Ureter (tissue), 1 donor: ENCODE results near the gene ATG101. TPM values are rescaled to one million over a fixed set of nuclear protein-coding genes. Genes with fewer than 3 reads are reported as not detected.
"Not testable (repeated sequence)": the region's sequence is repeated elsewhere in the genome, so short reads cannot be mapped to it uniquely, and the experiment has no call there.

Experiments used
- DNase-seq: peaks from one replicate; pipeline ENCODE4 v3.0.0-alpha.2; 2020; ENCODE audit warnings: low spot score
- total RNA-seq: library from RNA; stranded (reverse); gene quantifications from one replicate; pipeline ENCODE4 v1.2.4, GENCODE V29; 2023
- donor health status: DM: yes; HTN: yes; CAD: no.

Gene ATG101
- total RNA-seq, 1 donor from 2014 or later = 27.2 TPM

DNA sequence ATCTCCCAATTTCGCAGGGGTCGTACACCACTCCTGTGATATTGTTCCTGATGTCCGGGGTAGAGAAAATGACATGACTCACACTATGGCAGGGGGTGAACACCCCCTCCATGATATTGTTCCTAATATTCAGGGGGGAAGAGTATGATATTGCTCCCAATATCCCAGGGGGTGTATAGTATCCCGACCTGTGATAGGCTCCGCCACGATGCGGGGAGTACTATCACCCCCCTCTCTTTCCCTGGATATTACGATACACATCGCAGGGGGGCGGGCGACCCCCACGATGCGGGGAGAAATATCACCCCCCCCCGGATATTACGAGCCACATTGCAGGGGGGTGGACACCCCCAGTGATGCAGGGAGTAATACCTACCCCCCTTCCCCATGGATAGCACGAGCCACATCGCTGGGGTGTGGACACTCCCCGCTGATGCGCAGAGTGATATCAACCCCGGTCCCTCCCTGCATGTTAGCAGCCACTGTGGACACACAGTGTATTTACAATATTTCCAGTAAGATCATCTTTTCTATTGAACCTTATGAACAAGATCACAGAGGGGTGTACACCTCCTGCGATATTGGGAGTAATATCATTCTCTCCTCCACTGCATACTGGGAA, 27.4 kb downstream of the ATG101 start:
- no peak for DNase-seq

DNA sequence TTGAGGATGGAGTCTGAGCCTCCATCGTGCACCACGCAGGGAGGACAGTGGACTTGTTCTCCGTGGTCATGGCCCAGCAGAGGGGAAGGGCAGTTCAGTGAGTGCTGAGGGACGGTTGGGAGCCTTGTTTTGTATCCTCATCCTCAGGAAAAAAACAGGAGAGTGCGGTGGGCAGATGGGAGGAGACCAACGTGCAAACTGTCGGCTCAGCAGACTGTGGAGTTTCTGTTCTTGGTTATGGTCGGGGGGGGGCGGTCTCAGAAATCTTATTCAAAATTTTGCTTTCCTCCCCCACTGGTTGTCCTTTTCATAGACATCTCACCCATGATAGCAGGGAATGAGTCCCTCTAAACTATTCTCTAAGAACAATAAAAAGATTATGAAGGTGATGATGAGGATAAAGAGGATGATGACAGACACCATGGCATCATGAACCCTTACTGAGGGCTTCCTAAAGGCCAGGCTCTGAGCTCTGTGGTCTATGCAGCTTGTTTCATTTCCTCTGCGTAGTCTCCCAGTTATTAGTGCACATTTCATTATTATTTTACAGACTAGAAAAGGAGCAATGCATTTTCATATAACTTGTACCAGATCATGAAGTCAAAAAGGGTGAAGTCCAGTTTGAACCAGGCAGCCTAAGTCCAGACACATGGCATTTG, 34.8 kb downstream of the ATG101 start:
- not testable (repeated sequence) for DNase-seq

- peak; percentile 75 for DNase-seq
Measured at GRCh38 chr12:52116222-52117125, 46.7 kb downstream of the ATG101 start.

DNA sequence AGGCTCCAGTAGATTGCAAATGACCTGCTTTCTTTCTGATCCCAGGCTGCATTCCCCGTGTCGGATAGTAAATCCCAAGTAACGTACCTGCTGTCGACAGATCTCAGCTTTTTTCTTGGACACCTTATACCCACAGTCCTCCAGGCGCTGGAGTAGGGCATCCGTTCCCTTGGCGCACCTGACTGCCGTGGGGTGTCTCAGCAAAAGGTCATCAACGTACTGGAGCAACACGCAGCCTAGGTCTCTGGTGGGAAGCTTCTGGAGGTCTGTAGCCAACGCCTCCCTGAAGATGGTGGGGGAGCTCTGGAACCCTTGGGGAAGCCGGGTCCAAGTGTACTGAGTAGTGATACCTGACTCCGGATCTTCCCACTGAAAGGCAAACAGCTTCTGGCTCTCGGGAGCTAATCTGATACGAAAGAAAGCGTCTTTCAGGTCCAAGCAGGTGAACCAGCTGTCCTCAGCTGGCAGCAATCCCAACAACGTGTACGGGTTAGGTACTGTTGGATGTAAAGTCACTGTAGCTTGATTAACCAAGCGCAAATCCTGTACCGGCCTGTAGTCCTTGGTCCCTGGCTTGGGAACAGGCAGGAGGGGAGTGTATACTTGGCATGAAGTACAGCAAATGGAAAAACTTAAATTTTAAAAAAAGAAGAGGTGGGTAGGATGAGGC, 48.2 kb downstream of the ATG101 start:
- DNase-seq = peak; percentile 64

DNA sequence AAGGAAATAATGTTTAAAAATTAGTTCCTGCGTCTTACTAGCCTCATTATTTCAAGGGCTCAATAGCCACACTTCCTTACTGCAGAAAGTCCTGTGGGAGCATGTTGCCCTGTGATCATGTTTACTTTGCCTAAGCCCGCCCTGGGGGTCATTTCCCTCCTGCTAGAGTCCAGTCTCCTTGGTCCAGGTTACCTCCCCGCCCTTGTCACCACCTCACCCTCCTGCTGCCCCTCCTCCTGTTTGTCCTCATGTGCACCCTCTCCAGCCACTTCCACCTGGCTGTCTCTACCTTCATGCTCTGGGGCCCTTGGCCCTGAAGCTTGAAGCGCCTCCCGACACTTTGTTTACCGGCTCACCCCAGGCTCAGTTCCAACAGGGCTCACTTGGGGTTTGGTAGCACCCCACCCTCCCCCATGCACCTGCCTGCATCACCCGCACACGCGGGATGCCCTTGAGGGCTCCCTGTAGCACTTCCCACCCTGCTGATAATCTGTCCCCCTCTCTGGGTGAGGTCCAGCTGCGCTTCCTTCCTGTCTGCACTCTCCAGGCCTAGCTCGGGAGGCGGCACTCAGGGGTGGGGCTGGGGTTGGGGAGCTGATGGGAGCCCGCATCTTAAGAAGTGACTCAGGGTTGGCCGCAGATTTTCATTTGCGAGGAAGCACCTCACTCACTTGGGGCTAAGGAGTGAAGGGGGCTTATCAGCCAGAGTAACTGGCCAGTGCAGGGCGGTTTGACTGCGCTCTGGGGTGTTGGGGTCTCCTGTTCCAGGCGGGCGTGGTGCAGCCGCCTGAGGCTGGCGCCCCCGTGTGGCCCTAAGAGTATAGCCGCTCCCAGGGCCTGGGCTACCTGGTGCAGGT, 49.8 kb downstream of the ATG101 start:
- DNase-seq = no peak

DNA sequence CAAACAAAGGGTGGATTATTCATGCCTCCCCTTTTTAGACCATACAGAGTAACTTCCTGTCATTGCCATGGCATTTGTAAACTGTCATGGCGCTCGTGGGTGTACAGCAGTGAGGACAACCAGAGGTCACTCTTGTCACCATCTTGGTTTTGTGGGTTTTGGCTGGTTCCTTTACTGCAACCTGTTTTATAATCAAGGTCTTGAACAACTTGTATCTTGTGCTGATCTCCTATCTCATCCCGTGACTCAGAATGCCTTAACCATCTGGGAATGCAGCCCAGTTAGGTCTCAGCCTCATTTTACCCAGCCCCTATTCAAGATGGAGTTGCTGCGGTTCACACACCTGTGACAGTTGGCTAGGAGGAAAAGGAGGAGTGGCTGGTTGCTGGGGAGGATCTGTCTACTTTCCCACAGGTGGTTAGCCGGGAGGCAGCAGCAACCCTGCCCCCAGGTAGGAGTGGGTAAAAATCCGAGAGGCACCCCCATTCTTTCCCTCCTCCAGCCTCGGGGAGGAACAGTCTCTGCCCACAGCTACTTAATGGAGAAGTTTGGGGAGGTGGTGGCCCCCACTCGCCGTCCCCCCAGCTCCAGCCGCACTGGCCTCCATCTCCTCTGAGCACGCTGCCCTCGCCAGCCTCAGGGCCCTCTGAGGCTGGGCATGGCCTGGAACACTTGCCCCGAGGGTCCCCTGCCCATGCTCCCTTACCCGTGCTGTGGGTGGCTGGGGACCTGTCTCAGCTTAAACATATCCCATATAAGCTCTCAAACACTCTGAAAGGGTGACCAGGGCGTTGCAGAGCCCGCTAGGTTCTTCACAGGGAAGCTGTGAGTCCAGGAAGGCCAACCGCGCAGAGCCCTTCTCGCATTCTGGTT, 51.4 kb downstream of the ATG101 start:
- DNase-seq = no peak

DNA sequence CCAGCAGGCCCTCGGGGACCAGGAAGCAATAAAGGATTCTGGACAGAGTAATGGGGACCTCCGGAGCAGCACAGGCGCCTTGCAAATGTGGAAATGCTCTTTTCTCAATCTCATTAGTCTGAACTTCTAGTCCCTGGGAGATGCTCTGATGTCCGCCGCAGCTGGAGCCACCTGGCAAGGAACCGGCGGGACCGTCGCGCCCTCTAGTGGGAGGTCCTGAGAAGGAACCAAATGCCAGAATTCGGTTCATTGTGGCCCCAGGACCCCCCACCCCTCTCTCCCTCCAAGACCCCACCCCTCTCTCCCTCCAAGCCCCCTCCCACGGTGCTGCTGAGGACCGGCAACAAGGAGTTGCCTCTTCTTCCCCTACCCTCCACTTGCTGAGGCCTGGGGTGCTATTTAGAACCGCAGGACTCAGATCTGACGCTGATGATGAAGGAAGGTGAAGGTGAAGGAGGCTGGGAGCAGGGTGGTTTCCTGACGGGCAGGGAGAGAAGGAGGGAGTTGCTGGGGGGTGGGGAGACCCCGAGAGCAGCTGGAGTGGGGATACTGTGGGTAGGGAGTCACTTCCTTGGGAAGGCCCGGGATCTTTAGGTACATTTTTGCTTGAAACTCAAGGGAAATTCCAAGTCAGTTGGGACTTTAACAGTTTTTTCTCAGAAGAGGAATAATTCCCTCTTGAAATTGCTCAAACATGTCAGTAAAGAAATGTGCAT, 52.2 kb downstream of the ATG101 start:
- DNase-seq = peak; percentile 67

DNA sequence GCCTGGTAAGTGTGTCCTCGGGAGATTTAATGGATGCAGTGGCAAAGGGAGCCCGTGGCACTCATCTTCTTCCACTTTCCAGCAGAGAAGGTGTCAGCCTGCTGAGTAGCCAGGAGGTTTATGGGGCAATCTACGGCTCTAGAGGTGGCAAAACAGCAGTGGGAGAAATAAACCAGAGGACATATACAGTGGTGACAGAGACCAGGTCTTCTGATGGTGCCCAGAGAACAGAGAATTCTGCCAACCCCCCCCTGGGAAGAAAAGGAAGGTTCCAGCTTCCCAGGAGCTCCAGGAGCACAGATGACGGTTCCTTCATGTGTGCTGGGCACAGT, 52.7 kb downstream of the ATG101 start:
- DNase-seq = no peak

DNA sequence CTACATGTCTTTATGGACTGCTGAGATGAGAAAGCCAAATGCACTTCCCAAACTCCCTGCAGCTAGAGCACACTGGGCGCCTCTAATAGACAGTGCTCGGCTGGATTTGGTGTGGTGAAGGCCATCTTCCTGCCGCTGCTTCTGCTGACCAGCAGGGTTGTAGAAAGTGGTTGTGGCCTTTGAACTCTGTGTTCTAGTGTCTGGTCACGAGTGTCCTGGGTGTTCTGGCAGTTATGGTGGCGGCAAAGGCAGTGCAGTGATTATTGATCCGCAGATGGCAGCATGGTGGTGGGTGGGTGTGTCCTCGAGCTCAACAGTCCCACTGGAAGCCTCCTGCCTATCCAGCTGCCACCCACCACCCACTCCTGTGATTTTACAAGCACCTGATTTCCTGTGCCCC, 53.1 kb downstream of the ATG101 start:
- peak; percentile 35 for DNase-seq

DNA sequence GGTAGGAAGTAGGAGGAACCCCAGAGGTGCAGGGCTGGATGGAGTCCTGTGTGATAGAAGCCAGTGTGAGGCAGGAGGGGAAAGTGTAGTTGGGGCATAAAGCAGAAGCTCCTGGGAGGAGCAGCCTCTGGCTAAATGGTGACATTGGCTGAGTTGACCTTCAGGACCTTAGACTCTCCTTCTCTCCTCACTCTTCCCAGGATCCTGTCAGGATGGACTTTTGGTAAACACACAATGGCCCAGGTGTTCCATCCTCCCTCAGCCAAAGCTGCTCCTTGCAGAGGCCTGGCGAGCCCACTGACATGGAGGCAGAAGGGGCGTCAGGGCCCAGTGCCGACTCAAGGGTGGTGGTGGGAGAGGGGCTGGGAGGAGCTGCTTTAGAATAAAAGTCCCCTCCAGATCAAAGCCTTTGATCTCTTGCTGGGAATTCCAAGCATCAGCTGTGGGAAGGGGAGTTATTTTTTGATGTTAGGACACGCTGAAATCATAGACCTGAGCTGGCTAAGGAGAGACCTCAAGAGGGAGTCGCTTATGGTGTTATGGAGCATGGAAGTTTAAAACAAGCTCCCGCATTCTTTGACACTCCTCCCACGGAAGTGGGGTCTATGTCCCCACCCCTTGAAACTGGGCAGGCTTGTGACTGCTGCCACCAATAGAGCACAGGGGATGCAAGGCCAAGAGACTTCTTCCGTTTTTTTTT, 53.9 kb downstream of the ATG101 start:
- DNase-seq = peak; percentile 31

DNA sequence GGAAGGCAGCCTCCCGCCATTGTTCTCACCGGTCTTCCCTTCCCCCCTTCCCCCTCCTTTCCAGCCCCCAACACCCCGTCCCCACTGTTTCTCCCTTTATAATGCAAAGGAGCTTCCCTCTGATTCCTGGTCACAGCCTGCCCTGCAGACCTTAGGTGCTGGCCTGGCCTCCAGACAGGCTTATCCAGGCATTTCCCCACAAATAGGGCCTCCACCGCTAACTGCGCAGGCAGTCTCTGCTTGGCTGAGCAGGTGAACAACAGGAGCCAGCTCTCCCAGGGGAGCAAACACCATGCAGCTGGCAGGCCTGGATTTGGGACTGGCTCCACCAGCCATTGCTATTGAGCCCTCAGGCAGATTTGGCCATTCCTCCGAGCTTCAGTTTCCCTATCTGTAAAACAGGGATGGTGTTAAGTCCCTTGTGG, 55.7 kb downstream of the ATG101 start:
- peak; percentile 38 for DNase-seq

DNA sequence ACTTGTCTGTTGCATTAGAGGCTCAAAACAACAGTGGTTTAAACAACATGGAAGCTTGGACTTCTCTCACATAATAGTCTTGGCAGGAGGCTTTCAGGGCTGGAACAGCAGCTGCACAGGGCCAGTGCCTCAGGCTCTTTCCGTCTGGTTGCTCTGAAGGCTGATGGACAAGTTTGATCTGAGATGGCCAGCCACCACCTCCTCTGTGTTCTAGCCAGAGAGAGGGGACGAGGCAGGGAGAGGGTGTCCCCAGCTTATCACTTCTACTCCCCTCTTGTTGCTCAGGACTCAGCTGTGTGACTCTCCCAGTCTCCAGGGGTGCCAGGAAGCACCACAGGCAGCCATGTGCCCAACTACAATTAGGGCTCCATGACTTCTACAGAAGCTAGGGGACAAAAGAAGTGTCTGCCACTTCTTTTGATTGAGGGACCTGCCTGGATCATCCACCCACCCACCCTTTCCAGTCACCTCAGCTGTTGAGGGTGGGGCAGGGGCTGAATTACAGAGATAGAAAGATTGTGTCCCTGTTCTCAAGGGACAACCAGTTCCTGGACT, 56.3 kb downstream of the ATG101 start:
- peak; percentile 40 for DNase-seq

Other genes starting within 250 kb of the ATG101 start
- gene FIGNL2, start 221.3 kb upstream of the ATG101 start, total RNA-seq = 0.91 TPM
- gene ANKRD33, start 181.9 kb upstream of the ATG101 start, total RNA-seq = not detected
- 46.8 TPM for gene ACVRL1, start 162.5 kb upstream of the ATG101 start, total RNA-seq
- 40.6 TPM for gene ACVR1B, start 118.3 kb upstream of the ATG101 start, total RNA-seq
- gene TAMALIN, start 63.0 kb upstream of the ATG101 start, total RNA-seq = 50.7 TPM
- gene NR4A1, start 18.5 kb upstream of the ATG101 start, total RNA-seq = 79.2 TPM
- 0.78 TPM for gene SMIM41, start 9.7 kb downstream of the ATG101 start, total RNA-seq
- gene KRT80, start 122.0 kb downstream of the ATG101 start, total RNA-seq = 4.6 TPM
- gene KRT7, start 163.3 kb downstream of the ATG101 start, total RNA-seq = 2,511 TPM
- gene KRT86, start 204.7 kb downstream of the ATG101 start, total RNA-seq = 0.62 TPM
- gene KRT81, start 221.6 kb downstream of the ATG101 start, total RNA-seq = not detected